GM21447 (cell line): ENCODE measurements around the gene SLC43A2.
"Not testable (repeated sequence)": the region's sequence is repeated elsewhere in the genome, so short reads cannot be mapped to it uniquely, and the experiment has no call there.

Source experiments
- ATAC-seq: cut with Tn5 transposase; IDR thresholded peaks from one replicate; pipeline ENCODE4 v1.9.1; 2021; ENCODE audit not compliant: unreplicated experiment

The SLC43A2 gene

DNA sequence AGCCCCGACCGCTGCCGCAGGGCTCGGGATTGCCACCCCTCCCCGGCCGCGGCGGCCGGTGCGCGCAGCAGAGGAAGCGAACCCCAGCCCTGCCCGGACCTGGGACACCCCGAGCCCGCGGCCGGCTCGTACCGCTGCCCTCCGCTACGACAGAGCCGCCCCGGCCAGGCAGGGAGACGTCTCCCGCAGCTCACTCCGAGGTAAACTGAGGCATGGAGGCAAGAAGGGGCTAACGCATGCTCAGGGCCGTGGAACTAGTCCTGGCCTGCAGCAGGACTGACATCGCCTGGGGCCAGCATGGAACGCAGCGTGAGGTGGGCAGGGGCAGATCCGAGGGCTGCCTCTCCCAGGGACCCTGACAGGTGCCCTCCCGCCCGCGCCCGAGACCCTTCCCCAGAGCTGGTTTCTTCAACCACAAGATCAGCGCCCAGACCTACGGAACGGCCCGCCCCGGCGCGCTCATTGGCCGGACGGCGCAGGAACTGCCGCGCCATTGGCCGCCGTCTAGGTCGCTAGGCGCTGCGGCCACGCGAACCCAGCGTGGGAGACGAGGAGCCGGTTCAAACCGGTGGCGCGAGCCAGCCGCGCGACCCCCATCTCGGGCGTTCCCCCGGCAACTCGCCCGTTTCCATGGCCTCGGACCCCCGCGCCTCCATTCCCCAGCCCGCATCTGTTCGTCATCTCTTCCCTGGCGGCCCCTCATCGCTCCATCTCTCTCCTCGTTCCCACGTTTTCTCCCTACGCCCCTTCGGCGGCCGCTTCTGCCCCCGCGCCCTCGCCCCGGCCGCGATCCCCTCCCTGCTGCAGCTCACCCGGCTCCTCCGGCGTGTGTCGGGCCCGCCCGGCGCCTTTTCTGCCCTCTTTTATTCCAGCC is at the start of gene SLC43A2:
Gene SLC43A2, minus strand, starts transcription at position 853 of the 874 bp plus-strand sequence. CDS start 960 bp downstream, outside the sequence.
- peak; percentile 43 for ATAC-seq

GRCh38 chr17:1676401-1676800 is 47.8 kb upstream of the SLC43A2 start:
- no peak for ATAC-seq

DNA sequence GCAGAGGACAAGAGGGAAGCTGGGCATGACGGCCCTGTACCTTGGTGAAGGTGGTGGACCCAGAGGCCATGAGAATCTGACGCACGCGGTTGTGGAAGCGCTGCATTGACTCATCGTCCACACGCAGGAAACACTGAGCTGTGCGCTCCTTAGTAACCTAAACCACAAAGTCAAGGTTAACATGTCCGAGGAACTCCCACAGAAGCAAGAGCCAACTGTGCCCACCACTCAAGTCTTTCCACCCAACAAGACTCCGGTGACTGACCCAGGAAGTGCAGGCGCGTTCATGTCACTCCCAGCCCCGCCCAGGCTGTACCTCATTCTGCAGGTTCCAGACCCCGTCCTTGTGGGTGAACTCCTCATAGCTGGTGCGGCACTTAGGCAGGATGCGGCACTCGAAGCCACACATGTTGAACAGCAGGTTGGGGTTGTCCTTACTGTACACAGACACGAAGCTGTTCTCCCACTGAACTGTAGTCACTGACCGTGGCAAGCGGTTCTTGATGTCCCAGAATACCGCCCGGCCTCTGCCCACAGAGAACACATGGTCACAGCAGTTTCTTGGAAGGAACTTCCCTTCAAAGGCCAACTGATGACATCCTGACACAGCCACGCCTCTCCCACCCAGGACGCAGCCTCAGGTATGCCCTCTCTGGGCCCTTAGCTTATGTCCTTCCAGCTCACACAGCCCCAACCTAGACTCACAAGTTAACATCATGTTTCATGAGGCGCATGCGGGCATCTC is 44.6 kb upstream of the SLC43A2 start:
- no peak for ATAC-seq

- not testable (repeated sequence) for ATAC-seq
Observed at GRCh38 chr17:1663934-1664333, 35.3 kb upstream of the SLC43A2 start.

GRCh38 chr17:1661045-1661444 is 32.4 kb upstream of the SLC43A2 start:
- ATAC-seq, result no peak

DNA sequence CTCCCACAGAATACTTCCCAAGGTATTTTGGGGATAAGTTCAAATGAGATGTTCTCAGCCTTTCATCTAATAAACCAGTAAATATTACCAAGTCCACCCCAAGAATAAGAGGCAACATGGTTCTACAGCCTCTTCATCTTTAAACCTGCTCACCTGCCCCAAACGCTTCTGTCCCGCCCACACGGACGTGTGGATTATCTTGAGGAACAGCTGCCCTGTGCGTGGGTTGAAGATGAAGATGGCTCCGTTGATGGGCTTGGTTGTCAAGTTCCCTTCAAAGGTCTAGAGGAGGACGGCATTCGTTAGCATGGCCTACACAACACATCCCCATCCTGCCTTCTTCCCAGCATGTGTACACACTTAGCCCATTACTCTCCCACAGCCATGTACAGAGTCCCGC is 29.5 kb upstream of the SLC43A2 start:
- no peak for ATAC-seq

GRCh38 chr17:1653735-1654134 is 25.1 kb upstream of the SLC43A2 start:
- no peak for ATAC-seq

DNA sequence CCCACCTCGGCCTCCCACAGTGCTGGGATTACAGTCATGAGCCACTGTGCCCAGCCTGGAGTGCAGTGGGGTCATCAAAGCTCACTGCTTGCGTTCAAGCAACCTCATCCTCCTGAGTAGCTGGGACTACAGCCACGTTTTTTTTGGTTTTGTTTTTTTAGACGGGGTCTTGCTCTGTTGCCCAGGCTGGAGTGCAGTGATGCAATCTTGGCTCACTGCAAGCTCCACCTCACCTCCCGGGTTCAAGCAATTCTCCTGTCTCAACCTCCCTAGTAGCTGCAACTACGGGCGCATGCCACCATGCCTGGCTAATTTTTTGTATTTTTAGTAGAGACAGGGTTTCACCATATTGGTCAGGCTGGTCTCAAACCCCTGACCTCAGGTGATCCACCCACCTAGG is 24.2 kb upstream of the SLC43A2 start:
- ATAC-seq, result not testable (repeated sequence)

- no peak for ATAC-seq
Observed at GRCh38 chr17:1651559-1651844, 22.9 kb upstream of the SLC43A2 start.

- no peak for ATAC-seq
Observed at GRCh38 chr17:1650731-1651558, 22.3 kb upstream of the SLC43A2 start.

DNA sequence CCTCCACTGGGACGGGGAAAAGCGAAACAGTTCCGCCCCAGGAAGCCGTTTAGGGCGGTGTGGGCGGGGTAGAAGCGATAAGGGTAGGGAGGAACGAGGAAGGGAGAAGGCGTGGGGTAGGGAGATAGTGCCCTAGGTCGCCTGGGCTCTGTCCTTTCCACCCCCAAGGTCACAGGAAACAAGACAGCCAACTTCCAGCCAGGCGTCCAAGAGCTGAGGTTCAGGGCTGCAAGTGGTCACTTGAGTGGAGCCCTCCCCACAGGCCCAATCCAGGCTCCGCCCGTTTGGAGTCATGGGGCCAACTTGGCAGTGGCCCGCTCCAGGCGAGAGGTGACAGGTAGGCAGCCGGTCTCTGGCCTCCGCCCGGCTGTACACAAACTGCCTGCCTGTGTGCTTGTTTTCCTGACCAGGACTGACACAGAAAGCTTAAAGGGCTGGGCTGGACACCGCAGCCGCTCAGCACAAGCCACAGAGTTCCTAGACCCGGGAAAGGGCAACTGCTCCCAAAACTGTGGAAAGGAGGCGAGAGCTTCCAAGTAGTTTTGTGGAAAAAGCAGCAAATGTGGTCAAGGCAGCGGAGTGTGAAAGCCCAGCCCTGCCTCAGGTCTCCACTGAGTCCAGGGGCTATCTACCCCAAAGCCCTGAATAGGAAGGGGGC is 21.3 kb upstream of the SLC43A2 start, which contains the start of gene RILP:
Gene RILP, minus strand, starts transcription at position 23 of the 658 bp plus-strand sequence. CDS start 62 bp downstream, outside the sequence.
- peak; percentile 11 for ATAC-seq

GRCh38 chr17:1648963-1649843 is 20.6 kb upstream of the SLC43A2 start:
- ATAC-seq, result peak; percentile 31

GRCh38 chr17:1648173-1648962 is 19.7 kb upstream of the SLC43A2 start:
- peak; percentile 35 for ATAC-seq

GRCh38 chr17:1647802-1648171 is 19.2 kb upstream of the SLC43A2 start:
- ATAC-seq, result no peak

- no peak for ATAC-seq
Observed at GRCh38 chr17:1646199-1646875, 17.7 kb upstream of the SLC43A2 start.

- ATAC-seq, result no peak
Observed at GRCh38 chr17:1645207-1646171, 16.9 kb upstream of the SLC43A2 start, which contains the start of gene SCARF1. TSS of gene SCARF1 (minus strand) at chr17:1645732. CDS start at chr17:1645697, 35 bp downstream.
